H1 (cell line): Measurements from ENCODE around the gene NUMB. TPM values are rescaled to one million over a fixed set of nuclear protein-coding genes. Genes with fewer than 3 reads are reported as not detected.

Experiments
- ASH2L ChIP-seq: fragments of 200-600, 300-600 bp; sonication (generic); IDR thresholded peaks from one replicate; pipeline ENCODE4 v1.7.1; 2017; ENCODE audit warnings: low read length
- BCL11A ChIP-seq, 2 experiments: IDR thresholded peaks; one replicate each; pipeline ENCODE4 v1.6.1; 2011; ENCODE audit warnings: low read depth in 2 of 2, low read length in 2 of 2, mild to moderate bottlenecking in 2 of 2
- CBX5 ChIP-seq: fragments of 300-800, 300-1000 bp; sonication (generic); IDR thresholded peaks from 2 replicates; pipeline ENCODE4 v1.7.1; 2016; ENCODE audit warnings: antibody characterized with exemption, low read length, low read depth
- CEBPB ChIP-seq: IDR thresholded peaks from 2 replicates; pipeline ENCODE4 v1.6.1; 2012; ENCODE audit warnings: low read depth, low read length
- CHD2 ChIP-seq: IDR thresholded peaks from 2 replicates; pipeline ENCODE4 v1.6.1; 2012; ENCODE audit warnings: low read length, improper control_type of control experiment
- CREB1 ChIP-seq: IDR thresholded peaks from 2 replicates; pipeline ENCODE4 v1.6.1; 2012; ENCODE audit warnings: inconsistent platforms
- E2F6 ChIP-seq: IDR thresholded peaks from 2 replicates; pipeline ENCODE4 v1.6.1; 2012; ENCODE audit warnings: inconsistent platforms
- EZH2 ChIP-seq: fragments of 200-600 bp; sonication (generic); IDR thresholded peaks from 2 replicates; pipeline ENCODE4 v1.7.1; 2012; ENCODE audit warnings: low read depth, mild to moderate bottlenecking, moderate library complexity, low read length, inconsistent platforms; ENCODE audit not compliant: severe bottlenecking
- FOSL1 ChIP-seq: IDR thresholded peaks from 2 replicates; pipeline ENCODE4 v1.6.1; 2011; ENCODE audit warnings: mild to moderate bottlenecking, low read depth, low read length, moderate library complexity; ENCODE audit not compliant: insufficient read depth
- GTF2F1 ChIP-seq: IDR thresholded peaks from 2 replicates; pipeline ENCODE4 v1.6.1; 2012; ENCODE audit warnings: low read depth, low read length, improper control_type of control experiment, borderline replicate concordance
- HDAC6 ChIP-seq: IDR thresholded peaks from one replicate; pipeline ENCODE4 v1.7.1; 2012; ENCODE audit warnings: low read depth, mild to moderate bottlenecking, inconsistent platforms, low read length, moderate library complexity
- JUND ChIP-seq: IDR thresholded peaks from 2 replicates; pipeline ENCODE4 v1.6.1; 2011; ENCODE audit warnings: mild to moderate bottlenecking, improper control_type of control experiment, low read length
- KDM4A ChIP-seq: IDR thresholded peaks from one replicate; pipeline ENCODE4 v1.7.1; 2012; ENCODE audit warnings: low read depth, mild to moderate bottlenecking, moderate library complexity, low read length, inconsistent platforms; ENCODE audit not compliant: severe bottlenecking
- KDM5A ChIP-seq: fragments of 200-600 bp; IDR thresholded peaks from 2 replicates; pipeline ENCODE4 v1.7.1; 2012; ENCODE audit warnings: mild to moderate bottlenecking, low read length, inconsistent platforms, mixed read lengths
- MAX ChIP-seq: IDR thresholded peaks from 2 replicates; pipeline ENCODE4 v1.6.1; 2012; ENCODE audit warnings: inconsistent platforms
- NANOG ChIP-seq: IDR thresholded peaks from 2 replicates; pipeline ENCODE4 v1.6.1; 2011; ENCODE audit warnings: low read length, low read depth, mild to moderate bottlenecking, inconsistent platforms; ENCODE audit not compliant: insufficient read depth, poor library complexity, severe bottlenecking
- POLR2AphosphoS5 ChIP-seq: IDR thresholded peaks from 2 replicates; pipeline ENCODE4 v1.6.1; 2011; ENCODE audit warnings: low read depth, low read length
- RBBP5 ChIP-seq: IDR thresholded peaks from 2 replicates; pipeline ENCODE4 v1.7.1; 2012; ENCODE audit warnings: low read depth, mild to moderate bottlenecking, inconsistent platforms, low read length, moderate library complexity, borderline replicate concordance
- RNF2 ChIP-seq: fragments of 200-900, 300-1000 bp; sonication (generic); IDR thresholded peaks from 2 replicates; pipeline ENCODE4 v1.7.1; 2016; ENCODE audit warnings: borderline replicate concordance, low read depth, mild to moderate bottlenecking, antibody characterized with exemption, low read length; ENCODE audit not compliant: poor library complexity, severe bottlenecking; ENCODE audit errors: missing control alignments
- SP1 ChIP-seq: IDR thresholded peaks from 2 replicates; pipeline ENCODE4 v1.6.1; 2011; ENCODE audit warnings: low read depth, low read length
- SRF ChIP-seq: IDR thresholded peaks from 2 replicates; pipeline ENCODE4 v1.6.1; 2011; ENCODE audit warnings: mild to moderate bottlenecking, low read depth, low read length, moderate library complexity
- USF2 ChIP-seq: IDR thresholded peaks from 2 replicates; pipeline ENCODE4 v1.6.1; 2011; ENCODE audit warnings: low read length, improper control_type of control experiment
- polyA plus RNA-seq, 7 experiments: library from polyadenylated mRNA; depleted of rRNA in 3 of 7; stranded (reverse) in 5 of 7; unstranded in 2 of 7; fragments of >200 nt in 5 of 7; fragments of 200-250 nt in 2 of 7; gene quantifications; 1 replicate in 5 of 7; 2 replicates in 1 of 7; 4 replicates in 1 of 7; pipeline versions ENCODE4 v1.2.1 to v1.2.3, GENCODE V29; 2011 to 2013; ENCODE audit warnings: missing spikeins in 2 of 7, mixed read lengths in 2 of 7
- total RNA-seq: library from RNA; stranded (reverse); fragmentation: NEBNext Ultra II Directional; extraction: Animal tissue kit (Norgen Biotek cat#: 25700); gene quantifications from 2 replicates; pipeline ENCODE4 v1.2.1, GENCODE V29; 2021

NUMB gene
- total and polyA plus RNA-seq, 2 of the 8 experiments (the other 6 are each of a cell fraction or from before 2014, with no cell fraction given): 54.3 to 78.1 TPM

- TF ChIP-seq E2F6 (no peak), KDM5A (no peak), ASH2L (no peak), SRF (no peak), HDAC6 (no peak), CHD2 (no peak; the same call in none of the 2 replicates), SP1 (peak; percentile 99), POLR2AphosphoS5 (peak; percentile 89), CBX5 (no peak), BCL11A (IDR thresholded peaks at IDR 0.05; ENCODE audit: low read depth in 2 of 2, low read length in 2 of 2) (no peak), RBBP5 (no peak; the same call in 1 of the 2 replicates), CEBPB (peak; percentile 92), MAX (0 out of 2 replicates have a peak, but pooled peaks have one; percentile 8), NANOG (no peak), JUND (no peak), EZH2 (no peak), RNF2 (no peak), KDM4A (peak; percentile 14), FOSL1 (no peak), USF2 (no peak), GTF2F1 (0 out of 2 replicates have a peak, but pooled peaks have one; percentile 52), CREB1 (peak; percentile 83)
Measured at GRCh38 chr14:73458183-73458976, at the start of gene NUMB (continued).
